Daoy (cell line): ENCODE data around the gene NFILZ. TPM values are rescaled to one million over a fixed set of nuclear protein-coding genes. Genes with fewer than 3 reads are reported as not detected.
A peak's percentile ranks its signal among the peaks of the same experiment; 100 is the strongest.

Experiments used
- DNase-seq: peaks from one replicate; pipeline ENCODE4 v3.0.0-alpha.2; 2015; ENCODE audit warnings: low read depth
- total RNA-seq: library from RNA; depleted of rRNA; stranded (reverse); fragments of >200 nt; shearing (Covaris generic); gene quantifications from 2 replicates; pipeline ENCODE4 v1.2.3, GENCODE V29; 2014

The NFILZ gene
- total RNA-seq, 1 experiment from 2014 or later: not detected

DNA sequence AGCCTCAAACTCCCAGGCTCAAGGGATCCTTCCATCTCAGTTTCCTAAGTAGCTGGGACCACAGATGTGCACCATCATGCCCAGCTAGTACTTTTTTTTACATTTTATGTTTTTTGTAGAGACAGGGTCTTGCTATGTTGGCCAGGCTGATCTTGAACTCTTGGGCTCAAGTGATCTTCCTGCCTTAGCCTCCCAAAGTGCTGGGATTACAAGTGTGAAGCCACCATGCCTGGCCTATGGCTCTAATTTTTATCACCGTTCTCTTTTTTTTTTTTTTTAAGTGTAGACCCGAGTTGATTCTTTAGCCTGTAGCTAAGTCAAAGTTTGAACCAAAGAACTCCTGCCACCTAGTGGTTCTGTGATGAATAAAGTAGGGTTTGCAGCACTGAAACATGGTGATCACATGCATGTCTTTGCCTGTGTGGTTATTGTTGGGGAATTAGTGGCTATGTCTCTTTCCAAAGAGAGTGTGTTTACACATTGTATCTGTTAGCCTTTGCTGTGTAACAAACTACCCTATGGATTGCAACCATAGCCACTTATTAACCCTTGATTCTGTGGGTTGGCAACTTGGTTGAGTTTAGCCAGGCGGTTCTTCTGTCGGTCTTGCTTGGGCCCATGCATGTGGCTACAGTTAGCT lies 11.6 kb downstream of the NFILZ start:
- peak; percentile 54 for DNase-seq

DNA sequence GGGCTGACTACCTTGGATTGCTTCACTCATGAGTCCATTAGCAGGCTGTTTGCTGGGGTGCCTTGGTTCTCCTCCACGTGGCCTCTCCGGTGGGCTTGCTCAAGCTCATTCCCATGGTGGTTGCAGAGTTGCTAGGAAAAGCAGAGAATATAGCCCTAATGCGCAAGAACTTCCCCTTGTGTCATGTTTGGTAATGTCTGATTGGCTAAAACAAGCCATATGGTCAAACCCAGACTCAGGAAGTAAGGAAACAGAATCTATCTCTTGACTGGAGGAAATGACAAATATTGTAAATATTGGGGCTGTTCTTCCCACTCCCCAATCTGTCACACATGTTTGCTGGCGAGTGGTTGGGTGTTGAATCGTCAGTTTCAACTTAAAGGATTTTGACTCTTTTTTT lies 12.1 kb downstream of the NFILZ start:
- DNase-seq: no peak

DNA sequence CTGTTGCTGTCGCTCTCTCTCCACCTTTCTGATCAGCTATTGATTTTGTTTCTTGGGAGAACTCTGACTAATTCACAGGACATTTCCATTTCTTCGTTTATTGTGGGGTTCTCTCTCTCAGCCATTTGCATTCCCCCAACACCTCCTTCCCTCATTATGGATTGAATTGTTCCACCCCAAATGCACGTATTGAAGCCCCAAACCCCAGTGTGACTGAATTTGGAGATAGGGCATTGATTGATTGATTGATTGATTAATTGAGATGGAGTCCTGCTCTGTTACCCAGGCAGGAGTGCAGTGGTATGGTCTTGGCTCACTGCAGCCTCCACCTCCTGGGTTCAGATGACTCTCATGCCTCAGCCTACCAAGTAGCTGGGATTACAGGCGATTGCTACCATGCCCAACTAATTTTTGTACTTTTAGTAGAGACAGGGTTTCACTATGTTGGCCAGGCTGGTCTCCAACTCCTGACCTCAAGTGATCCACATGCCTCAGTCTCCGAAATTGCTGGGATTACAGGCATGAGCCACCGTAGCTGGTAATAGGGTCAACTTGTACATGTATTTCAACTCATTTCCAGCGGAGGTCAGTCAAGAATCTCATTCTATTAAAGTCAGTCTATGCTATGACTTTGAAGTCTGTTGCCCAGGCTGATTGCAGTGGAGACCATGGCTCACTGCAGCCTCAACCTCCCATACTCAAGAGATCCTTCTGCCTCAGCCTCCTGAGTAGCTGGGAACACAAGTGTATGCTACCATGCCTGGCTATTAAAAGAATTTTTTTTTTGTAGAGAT lies 13.6 kb downstream of the NFILZ start:
- no peak for DNase-seq

DNA sequence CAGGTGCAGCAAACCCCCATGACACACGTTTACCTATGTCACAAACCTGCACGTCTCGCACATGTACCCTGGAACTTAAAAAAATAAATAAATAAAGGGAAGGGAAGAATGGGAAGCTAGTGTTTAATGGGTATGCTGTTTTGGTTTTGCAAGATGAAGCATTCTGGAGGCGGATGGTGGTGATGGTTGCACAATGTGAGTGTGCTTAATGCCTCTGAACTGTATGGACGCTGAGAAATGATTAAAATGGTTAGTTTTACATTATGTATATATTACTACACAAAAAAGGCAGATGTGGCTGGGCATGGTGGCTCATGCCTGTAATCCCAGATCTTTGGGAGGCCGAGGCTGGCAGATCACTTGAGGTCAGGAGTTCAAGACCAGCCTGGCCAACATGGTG lies 17.8 kb downstream of the NFILZ start:
- DNase-seq: no peak

GRCh38 chr19:8654591-8655339 lies 24.3 kb downstream of the NFILZ start:
- DNase-seq: peak; percentile 76

GRCh38 chr19:8655340-8655709 lies 24.9 kb downstream of the NFILZ start:
- DNase-seq: no peak

GRCh38 chr19:8657869-8658268 lies 27.4 kb downstream of the NFILZ start:
- no peak for DNase-seq

DNA sequence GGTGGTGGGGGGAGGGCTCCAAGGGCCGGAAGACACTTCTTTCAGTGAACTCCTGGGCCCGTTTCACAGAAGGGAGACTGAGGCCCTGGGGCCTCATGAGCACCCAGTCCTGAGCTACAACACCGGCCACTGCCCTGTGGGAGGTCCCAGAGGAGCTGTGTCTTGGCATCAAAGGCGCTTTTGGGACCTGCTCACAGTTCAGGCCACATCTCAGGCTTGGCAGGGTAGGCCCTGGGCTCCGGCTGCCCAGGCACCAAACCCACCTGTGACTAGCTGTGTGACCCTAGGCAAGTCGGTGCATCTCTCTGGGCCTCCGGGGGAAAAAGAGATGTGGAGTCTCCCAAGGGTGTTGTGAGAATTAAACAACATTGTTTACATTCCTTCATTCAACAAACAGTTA lies 29.5 kb downstream of the NFILZ start:
- no peak for DNase-seq

GRCh38 chr19:8662263-8662662 lies 31.8 kb downstream of the NFILZ start:
- DNase-seq: no peak

DNA sequence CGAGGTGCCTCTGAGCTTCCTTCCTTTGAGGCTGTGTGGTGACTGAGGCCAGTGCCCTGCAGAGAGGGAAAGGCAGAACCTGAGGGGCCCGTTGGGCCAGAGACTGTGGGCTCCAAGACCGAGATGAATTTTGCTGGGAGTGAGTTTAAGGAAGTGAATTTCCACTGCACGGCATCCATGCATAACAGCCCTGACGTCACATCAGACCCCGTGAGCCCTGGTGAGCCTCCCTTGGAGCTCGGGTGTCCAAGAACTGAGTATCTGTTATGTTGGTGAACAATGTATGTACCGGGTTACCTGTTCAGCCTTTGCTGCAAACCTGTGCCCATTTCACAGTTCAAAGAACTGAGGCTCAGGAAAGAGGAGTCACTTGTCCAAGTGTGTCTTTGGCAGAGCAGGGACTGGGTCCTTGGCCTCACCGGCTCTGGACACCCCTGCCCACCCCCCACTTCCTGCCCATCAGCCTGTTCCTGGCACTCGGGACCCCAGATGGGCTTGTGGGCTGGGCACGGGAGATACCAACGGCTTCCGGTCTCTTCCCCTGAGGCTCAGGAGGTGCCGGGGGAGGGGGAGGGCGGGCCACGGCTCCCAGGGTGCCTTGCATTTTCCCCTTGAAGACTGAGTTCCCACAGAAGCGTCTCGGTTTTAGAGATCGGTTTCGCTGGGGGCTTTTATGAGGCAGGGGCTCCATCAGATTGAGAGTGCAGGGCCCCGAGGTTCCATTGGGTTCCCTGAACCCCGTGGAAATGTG lies 33.7 kb downstream of the NFILZ start:
- DNase-seq: no peak

GRCh38 chr19:8664671-8665057 lies 34.2 kb downstream of the NFILZ start:
- DNase-seq: no peak

GRCh38 chr19:8665468-8666213 lies 35.2 kb downstream of the NFILZ start:
- DNase-seq: no peak

DNA sequence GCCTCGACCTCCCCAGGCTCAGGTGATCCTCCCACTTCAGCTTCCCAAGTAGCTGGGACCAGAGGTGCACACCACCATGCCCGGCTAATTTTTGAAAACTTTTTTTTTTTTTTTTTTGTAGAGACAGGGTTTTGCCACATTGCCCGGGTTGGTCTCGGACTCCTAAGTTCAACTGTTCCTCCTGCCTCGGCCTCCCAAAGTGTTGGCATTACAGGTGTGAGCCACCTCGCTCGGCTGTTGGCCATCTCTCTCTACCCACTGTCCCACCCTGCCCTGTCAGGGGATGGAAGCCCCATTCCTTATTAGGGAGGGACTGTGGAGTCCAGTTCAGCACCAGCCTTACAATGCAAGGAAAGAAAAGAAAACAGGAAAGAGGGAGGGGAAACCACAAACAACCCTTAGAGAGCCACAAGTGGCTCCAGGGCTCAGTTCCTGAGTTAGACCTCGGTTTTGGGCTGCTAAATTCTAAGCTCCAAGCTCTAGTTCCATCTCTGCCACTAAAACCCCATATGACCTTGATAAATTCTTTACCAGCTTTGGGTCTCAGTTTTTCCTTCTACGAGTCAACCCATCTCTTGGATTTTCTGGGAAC lies 36.5 kb downstream of the NFILZ start:
- no peak for DNase-seq

DNA sequence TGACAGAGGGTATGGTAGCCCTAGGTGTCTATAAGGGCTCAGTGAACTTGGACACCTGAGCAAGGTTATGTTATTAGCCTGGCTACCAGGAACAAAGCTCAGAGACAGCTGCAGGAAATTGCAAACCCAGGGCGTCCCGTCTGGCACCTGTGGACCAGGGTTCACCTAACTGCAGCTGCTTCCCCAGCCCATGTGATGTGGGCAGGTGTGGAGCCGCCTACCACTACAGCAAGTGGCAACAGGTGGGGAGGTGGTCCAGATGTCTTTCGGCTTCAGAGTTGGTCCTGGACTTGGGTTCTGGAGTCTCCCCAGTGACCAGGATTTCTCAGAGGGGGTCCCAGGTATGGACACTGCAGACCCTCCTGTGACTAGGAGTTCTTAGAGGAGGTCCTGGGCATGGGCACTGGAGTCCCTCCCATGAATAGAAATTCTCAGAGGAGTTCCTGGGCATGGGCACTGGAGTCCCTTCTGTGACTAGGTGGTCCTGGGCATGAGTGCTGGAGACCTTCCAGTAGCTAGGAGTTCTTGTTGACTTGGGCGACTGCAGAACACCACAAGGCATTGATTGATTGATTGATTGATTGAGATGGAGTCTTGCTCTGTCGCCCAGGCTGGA lies 43.0 kb downstream of the NFILZ start:
- DNase-seq: no peak

GRCh38 chr19:8675066-8675465 lies 44.6 kb downstream of the NFILZ start:
- no peak for DNase-seq

DNA sequence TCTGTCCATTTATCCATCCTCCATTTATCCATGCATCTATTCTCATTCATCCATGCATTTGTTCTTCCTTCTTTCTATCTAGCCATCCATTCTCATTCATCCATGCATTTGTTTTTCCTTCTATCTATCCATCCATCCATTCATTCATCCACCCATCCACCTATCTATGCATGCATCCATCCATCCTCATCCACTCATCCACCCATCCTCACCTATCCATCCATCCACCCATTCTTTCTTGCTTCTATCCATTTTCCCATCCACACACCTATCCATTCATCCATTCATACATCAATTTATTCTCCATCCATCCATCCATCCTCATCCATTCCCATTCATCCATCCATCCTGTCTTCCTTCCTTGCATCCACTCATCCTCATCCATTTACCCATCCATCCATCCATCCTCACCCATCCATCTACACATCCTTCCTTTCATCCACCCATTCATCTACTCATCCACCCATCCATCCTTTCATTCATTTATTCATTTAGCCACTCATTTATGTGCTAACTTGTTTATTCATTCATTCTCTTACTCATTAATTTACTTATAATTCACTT lies 47.9 kb downstream of the NFILZ start:
- DNase-seq: no peak
